Stimulated activated CD4-positive, alpha-beta T cell treated with anti-CD3 and anti-CD28 coated beads, Interleukin-15, amount 100 ng/mL, for 24 hours (primary cell): ENCODE results near the gene GGPS1.
"Not testable (repeated sequence)": the region's sequence is repeated elsewhere in the genome, so short reads cannot be mapped to it uniquely, and the experiment has no call there.

Experiments
- DNase-seq: peaks from one replicate; pipeline ENCODE4 v3.0.0-alpha.2; 2020

The GGPS1 gene

DNA sequence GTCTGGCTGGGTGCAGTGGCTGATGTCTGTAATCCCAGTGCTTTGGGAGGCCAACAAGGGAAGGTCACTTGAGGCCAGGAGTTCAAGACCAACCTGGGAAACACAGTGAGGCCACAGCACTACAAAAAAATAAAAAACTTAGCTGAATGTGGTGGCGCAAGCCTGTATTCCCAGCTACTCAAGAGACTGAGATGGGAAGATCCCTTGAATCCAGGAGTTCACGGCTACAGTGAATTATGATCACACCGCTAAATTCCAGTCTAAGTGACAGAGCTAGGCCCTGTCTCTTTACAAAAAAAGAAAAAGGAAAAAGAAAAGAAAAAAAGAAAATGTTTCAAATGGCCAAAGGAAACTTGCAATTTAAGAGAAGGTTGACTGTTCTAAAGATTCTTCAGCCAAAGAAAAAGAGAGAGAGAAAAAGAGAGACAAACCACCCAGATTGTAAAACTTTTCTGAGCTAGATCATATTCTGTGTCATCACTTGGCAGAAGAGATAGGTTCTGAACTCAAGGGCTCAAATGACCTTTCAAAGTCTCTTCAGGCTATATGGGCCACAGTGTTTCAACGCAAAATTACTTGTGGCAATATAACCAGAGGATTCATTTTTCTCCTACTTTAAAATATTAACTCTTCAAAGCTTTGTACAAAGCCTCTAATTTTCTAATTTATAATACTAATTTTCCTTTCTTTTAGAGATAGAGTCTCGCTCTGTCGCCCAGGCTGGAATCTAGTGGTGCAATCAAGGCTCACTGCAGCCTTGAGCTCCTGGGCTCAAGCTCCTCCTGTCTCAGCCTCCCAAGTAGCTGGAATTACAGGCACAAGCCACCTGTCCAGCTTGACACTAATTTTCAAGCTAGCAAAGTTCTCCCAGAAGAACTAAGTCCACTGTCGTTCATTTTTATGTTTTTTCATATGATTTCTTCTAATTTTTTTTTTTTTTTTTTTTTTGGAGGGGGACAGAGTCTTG lies 20.9 kb upstream of the GGPS1 start:
- no peak for DNase-seq

DNA sequence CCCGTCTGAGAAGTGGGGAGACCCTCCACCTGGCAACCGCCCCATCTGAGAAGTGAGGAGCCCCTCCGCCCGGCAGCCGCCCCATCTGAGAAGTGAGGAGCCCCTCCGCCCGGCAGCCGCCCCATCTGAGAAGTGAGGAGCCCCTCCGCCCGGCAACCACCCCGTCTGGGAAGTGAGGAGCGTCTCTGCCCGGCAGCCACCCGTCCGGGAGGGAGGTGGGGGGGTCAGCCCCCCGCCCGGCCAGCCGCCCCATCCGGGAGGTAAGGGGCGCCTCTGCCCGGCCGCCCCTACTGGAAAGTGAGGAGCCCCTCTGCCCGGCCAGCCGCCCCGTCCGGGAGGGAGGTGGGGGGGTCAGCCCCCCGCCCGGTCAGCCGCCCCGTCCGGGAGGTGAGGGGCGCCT lies 19.2 kb upstream of the GGPS1 start:
- not testable (repeated sequence) for DNase-seq

DNA sequence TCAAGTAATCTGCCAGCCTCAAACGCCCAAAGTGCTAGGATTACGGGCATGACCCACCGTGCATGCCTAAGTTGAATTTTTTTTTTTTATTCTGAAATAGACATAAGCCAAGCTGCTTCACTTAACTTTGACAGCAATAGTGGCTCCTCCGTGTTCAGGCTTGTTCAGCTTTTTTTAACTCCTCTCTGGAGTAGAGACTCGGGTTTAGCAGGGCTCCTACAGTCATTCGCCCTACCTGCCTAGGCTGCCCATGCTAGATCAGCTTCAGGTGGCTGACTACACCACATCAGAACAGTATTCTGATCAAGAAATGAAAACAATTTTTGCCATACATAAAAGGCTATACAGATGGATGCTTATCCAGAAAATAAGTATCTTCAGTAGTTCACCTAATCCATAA lies 15.1 kb upstream of the GGPS1 start:
- no peak for DNase-seq

GRCh38 chr1:235313931-235314678 lies 14.3 kb upstream of the GGPS1 start:
- no peak for DNase-seq

GRCh38 chr1:235315173-235315572 lies 13.2 kb upstream of the GGPS1 start:
- DNase-seq, result no peak

DNA sequence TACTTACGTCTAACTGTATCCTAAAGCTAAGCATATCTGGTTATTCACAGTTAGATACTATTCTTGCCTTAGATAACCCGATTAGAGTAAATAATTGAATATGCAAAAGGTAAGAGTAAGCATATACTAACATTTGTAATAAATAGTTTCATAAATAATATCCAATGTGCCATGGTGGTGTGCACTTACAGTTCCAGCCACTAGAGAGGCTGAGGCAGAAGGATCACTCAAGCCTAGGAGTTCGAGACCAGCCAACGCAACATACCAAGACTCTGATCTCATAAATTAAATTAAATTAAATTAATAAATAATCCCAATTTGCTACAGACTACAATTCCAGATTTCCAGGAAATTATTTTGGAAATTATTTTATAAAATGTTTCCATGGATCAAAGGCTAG lies 12.6 kb upstream of the GGPS1 start:
- DNase-seq, result no peak

GRCh38 chr1:235317168-235317567 lies 11.2 kb upstream of the GGPS1 start:
- DNase-seq, result no peak

- no peak for DNase-seq
Observed at GRCh38 chr1:235319255-235319654, 9.1 kb upstream of the GGPS1 start.

- no peak for DNase-seq
Observed at GRCh38 chr1:235320521-235321179, 7.7 kb upstream of the GGPS1 start.

- DNase-seq, result no peak
Observed at GRCh38 chr1:235324296-235324695, 4.1 kb upstream of the GGPS1 start.

DNA sequence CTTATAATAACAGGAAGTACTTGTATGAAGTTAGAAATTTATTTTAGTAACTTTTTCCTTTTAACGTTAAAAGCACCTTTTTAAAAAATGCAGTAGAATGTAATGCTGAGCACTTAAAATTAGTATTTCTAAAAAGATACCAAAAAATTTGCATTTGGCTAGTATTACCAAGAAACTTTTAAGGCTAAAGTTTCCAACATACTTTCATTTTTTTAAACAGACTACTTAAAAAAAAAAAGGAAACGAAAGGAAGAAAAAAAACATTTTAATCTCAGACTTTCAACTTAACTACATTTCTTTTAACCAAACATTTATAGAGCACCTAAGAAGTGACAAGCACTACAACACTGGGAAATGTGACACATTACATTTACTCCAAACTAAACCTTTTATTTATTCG lies 3.2 kb upstream of the GGPS1 start:
- no peak for DNase-seq

DNA sequence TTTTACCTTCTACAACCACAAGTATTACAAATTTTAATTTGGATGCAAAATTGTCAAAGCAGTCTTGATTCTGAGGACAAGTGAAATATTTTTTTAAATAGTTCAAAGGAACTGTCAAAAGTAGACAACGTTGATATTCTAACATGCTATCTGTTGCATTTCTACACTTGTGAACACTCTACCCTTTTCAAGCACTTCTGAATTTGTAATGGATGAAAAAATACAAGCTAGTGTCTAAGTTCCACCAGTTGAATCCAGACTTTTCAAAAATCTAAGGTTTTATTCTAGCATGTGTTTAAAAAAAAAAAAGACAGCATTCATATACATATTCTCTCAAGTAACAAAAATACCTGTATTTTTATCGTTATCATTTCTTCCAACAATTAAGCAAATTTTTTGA lies 2.5 kb upstream of the GGPS1 start:
- DNase-seq, result no peak

GRCh38 chr1:235326719-235327558 lies 1.4 kb upstream of the GGPS1 start:
- DNase-seq, result peak; percentile 74

DNA sequence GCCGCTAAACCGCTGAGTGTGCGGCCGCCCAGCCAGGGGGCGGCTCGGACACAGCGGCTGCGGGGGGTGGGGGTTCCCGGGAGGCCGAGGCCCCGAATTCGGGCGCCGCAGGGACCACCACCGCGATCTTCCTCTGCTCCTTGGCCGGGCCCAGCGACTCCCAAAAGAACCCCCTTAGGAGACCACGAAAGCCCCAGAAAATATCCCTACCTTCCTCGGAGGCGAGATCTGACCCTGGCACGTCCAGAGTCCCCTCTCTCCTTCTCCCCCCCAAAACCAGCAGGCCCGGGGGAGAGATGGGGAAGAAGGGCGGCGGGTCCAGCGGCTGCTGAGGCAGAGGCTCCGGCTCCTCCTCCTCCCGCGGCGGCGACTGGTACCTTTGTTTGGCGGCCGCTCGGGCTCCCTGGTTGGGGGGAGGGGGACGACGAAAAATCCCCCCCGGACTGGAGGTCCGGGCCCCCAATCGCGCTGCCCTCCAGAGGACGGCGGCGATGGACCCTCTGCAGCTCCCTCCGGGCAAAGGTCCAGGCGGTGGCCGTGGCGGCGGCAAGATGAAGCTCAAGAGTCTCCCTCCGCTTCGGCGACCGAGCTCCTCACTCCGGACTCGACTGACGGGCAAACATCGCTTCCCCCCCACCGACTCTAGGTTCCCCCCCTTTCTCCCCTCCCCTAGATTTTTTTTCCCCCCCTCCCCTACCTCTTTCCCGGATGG lies 655 bp upstream of the GGPS1 start, which contains the start of gene ARID4B:
Gene ARID4B, minus strand, starts transcription at position 621 of the 712 bp plus-strand sequence. CDS start 1,260 bp downstream, outside the sequence.
- DNase-seq, result peak; percentile 65

- DNase-seq, result peak; percentile 48
Observed at GRCh38 chr1:235329139-235329902, 951 bp downstream of the GGPS1 start.

- DNase-seq, result no peak
Observed at GRCh38 chr1:235330918-235331285, 2.5 kb downstream of the GGPS1 start.

GRCh38 chr1:235331401-235331800 lies 3.0 kb downstream of the GGPS1 start:
- no peak for DNase-seq

DNA sequence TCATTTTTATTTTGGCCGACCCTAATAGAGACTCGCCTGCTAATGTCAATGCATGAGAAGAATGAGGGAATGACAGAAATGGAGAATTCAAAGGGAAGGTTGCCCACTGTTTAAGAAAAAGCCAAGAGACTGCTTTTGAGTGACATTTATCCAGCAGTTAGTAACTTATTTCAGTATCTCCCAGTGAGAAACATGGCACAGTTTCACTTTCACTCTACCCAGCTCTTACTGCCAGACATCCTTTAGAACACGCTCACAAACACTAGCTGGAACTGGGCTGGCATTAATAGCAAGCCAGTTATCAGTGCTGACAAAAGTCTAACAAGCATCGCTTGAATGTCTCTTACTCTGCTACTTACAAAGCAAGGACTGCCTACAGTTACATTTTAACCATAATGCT lies 8.5 kb downstream of the GGPS1 start:
- DNase-seq, result no peak

GRCh38 chr1:235339746-235340145 lies 11.4 kb downstream of the GGPS1 start:
- no peak for DNase-seq

DNA sequence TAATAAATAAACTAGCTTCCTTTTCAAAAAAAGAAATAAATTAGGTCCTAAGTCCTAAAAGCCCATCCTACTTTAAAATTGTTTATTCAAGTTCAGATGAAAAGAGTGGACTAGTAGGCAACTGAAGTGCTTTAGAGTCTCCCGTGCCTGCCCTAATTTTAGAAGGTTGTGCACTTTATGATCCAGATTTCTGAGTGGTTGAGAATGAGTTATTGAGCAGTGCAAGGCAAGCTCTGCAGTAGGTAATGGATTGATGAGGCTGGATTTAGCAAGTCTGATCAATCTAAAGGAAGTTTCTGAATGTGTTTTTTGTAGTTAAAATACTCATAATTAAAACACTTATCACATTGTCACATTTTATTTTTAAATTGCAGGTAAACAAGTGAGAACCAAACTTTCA lies 13.0 kb downstream of the GGPS1 start:
- no peak for DNase-seq

DNA sequence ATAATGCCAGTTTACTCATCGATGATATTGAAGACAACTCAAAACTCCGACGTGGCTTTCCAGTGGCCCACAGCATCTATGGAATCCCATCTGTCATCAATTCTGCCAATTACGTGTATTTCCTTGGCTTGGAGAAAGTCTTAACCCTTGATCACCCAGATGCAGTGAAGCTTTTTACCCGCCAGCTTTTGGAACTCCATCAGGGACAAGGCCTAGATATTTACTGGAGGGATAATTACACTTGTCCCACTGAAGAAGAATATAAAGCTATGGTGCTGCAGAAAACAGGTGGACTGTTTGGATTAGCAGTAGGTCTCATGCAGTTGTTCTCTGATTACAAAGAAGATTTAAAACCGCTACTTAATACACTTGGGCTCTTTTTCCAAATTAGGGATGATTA lies 13.7 kb downstream of the GGPS1 start:
- no peak for DNase-seq
